Measurements from ENCODE around the gene RALY.

The RALY gene

GRCh38 chr20:34085544-34086040 lies 91.9 kb downstream of the RALY start:
- no peak overlapping the region for H3K4me3 ChIP-seq (ENCODE audit: low read depth, low read length)
- in situ Hi-C loops (cut with HindIII; ENCODE audit: low sequenced_read_pairs), result no loop called here
- TF ChIP-seq CTCF (IDR thresholded peaks at IDR 0.05; ENCODE audit: low read depth, low read length), result no peak
- no peak for DNase-seq (ENCODE audit: low read depth, low spot score)

GRCh38 chr20:34088305-34089174 lies 94.8 kb downstream of the RALY start:
- DNase-seq (ENCODE audit: low read depth, low spot score), result no peak
- in situ Hi-C loops (cut with HindIII; ENCODE audit: low sequenced_read_pairs), result no loop called here
- no peak overlapping the region for H3K4me3 ChIP-seq (ENCODE audit: low read depth, low read length)
- TF ChIP-seq CTCF (IDR thresholded peaks at IDR 0.05; ENCODE audit: low read depth, low read length), result no peak

GRCh38 chr20:34089175-34089479 lies 95.4 kb downstream of the RALY start:
- in situ Hi-C loops (cut with HindIII; ENCODE audit: low sequenced_read_pairs), result no loop called here
- DNase-seq (ENCODE audit: low read depth, low spot score), result no peak
- no peak overlapping the region for H3K4me3 ChIP-seq (ENCODE audit: low read depth, low read length)
- no peak for TF ChIP-seq CTCF (IDR thresholded peaks at IDR 0.05; ENCODE audit: low read depth, low read length)

GRCh38 chr20:34089655-34090345 lies 96.1 kb downstream of the RALY start:
- in situ Hi-C loops (cut with HindIII; ENCODE audit: low sequenced_read_pairs), result no loop called here
- no peak overlapping the region for H3K4me3 ChIP-seq (ENCODE audit: low read depth, low read length)
- TF ChIP-seq CTCF (IDR thresholded peaks at IDR 0.05; ENCODE audit: low read depth, low read length), result no peak
- no peak for DNase-seq (ENCODE audit: low read depth, low spot score)

GRCh38 chr20:34090645-34091044 lies 96.9 kb downstream of the RALY start:
- TF ChIP-seq CTCF (IDR thresholded peaks at IDR 0.05; ENCODE audit: low read depth, low read length), result no peak
- in situ Hi-C loops (cut with HindIII; ENCODE audit: low sequenced_read_pairs), result no loop called here
- H3K4me3 ChIP-seq (ENCODE audit: low read depth, low read length), result no peak overlapping the region
- no peak for DNase-seq (ENCODE audit: low read depth, low spot score)

- no peak overlapping the region for H3K4me3 ChIP-seq (ENCODE audit: low read depth, low read length)
- no peak for DNase-seq (ENCODE audit: low read depth, low spot score)
- in situ Hi-C loops (cut with HindIII; ENCODE audit: low sequenced_read_pairs), result no loop called here
- TF ChIP-seq CTCF (IDR thresholded peaks at IDR 0.05; ENCODE audit: low read depth, low read length), result no peak
Measured at GRCh38 chr20:34091637-34092200, 98.0 kb downstream of the RALY start.

Measured in astrocyte of the spinal cord (primary cell).